Measurements from ENCODE around the gene REXO4.

GRCh38 chr9:133433351-133433843, 15.6 kb upstream of the REXO4 start:
- TF ChIP-seq POLR2A (IDR thresholded peaks at IDR 0.05) (no peak), CTCF (IDR thresholded peaks at IDR 0.05) (no peak)

Measured in heart left ventricle (tissue), 13 donors.